ENCODE measurements around the gene ICAM1.
"Not testable (repeated sequence)": the region's sequence is repeated elsewhere in the genome, so short reads cannot be mapped to it uniquely, and the experiment has no call there.

ICAM1 gene

GRCh38 chr19:10277795-10278589 is 7.1 kb downstream of the ICAM1 start:
- DNase-seq (ENCODE audit: low read depth) = no peak

GRCh38 chr19:10278935-10279334 is 8.0 kb downstream of the ICAM1 start:
- DNase-seq (ENCODE audit: low read depth) = no peak

- no peak for DNase-seq (ENCODE audit: low read depth)
Observed at GRCh38 chr19:10279737-10280442, 9.0 kb downstream of the ICAM1 start.

GRCh38 chr19:10282043-10282442 is 11.1 kb downstream of the ICAM1 start:
- not testable (repeated sequence) for DNase-seq (ENCODE audit: low read depth)

- no peak for DNase-seq (ENCODE audit: low read depth)
Observed at GRCh38 chr19:10283301-10284064, 12.6 kb downstream of the ICAM1 start.

- no peak for DNase-seq (ENCODE audit: low read depth)
Observed at GRCh38 chr19:10284065-10284959, 13.4 kb downstream of the ICAM1 start.

GRCh38 chr19:10284960-10285278 is 14.0 kb downstream of the ICAM1 start:
- no peak for DNase-seq (ENCODE audit: low read depth)

GRCh38 chr19:10285393-10285792 is 14.5 kb downstream of the ICAM1 start:
- DNase-seq (ENCODE audit: low read depth) = no peak

GRCh38 chr19:10286803-10287737 is 16.1 kb downstream of the ICAM1 start, which contains the start of gene ICAM4:
Gene ICAM4 (plus strand): TSS chr19:10286955. CDS start chr19:10287013, 58 bp downstream.
- no peak for DNase-seq (ENCODE audit: low read depth)

- no peak for DNase-seq (ENCODE audit: low read depth)
Observed at GRCh38 chr19:10288662-10289166, 17.8 kb downstream of the ICAM1 start.

- DNase-seq (ENCODE audit: low read depth) = peak; percentile 44
Observed at GRCh38 chr19:10289167-10289835, 18.4 kb downstream of the ICAM1 start.

- DNase-seq (ENCODE audit: low read depth) = no peak
Observed at GRCh38 chr19:10289836-10290356, 19.0 kb downstream of the ICAM1 start, which contains the start of gene ICAM5. Gene ICAM5 (plus strand): TSS chr19:10289952. CDS start chr19:10290044, 92 bp downstream.

- DNase-seq (ENCODE audit: low read depth) = no peak
Observed at GRCh38 chr19:10290357-10290875, 19.5 kb downstream of the ICAM1 start.

- peak; percentile 36 for DNase-seq (ENCODE audit: low read depth)
Observed at GRCh38 chr19:10290876-10291553, 20.1 kb downstream of the ICAM1 start.

GRCh38 chr19:10291554-10292205 is 20.8 kb downstream of the ICAM1 start:
- no peak for DNase-seq (ENCODE audit: low read depth)

GRCh38 chr19:10292206-10292788 is 21.4 kb downstream of the ICAM1 start:
- DNase-seq (ENCODE audit: low read depth) = peak; percentile 38

- no peak for DNase-seq (ENCODE audit: low read depth)
Observed at GRCh38 chr19:10292789-10293636, 22.1 kb downstream of the ICAM1 start.

All from T-helper 22 cell (primary cell).